H9 (cell line): Measurements from ENCODE around the gene DHRS1. TPM values are rescaled to one million over a fixed set of nuclear protein-coding genes. Genes with fewer than 3 reads are reported as not detected.

Experiments
- DNase-seq: peaks from one replicate; pipeline ENCODE4 v3.0.0-alpha.2; 2017
- H2AFZ ChIP-seq: one replicate; pipeline ENCODE4 v1.6.1; 2013; ENCODE audit warnings: mild to moderate bottlenecking, low read length, control low read depth, moderate library complexity
- H2AK5ac ChIP-seq: 2 replicates; pipeline ENCODE4 v1.6.1; 2013; ENCODE audit warnings: low read length, control low read depth, mixed read lengths; ENCODE audit not compliant: insufficient read length
- H2BK120ac ChIP-seq: one replicate; pipeline ENCODE4 v1.6.1; 2013; ENCODE audit warnings: low read depth, mild to moderate bottlenecking, low read length, control low read depth, inconsistent platforms; ENCODE audit not compliant: poor library complexity, severe bottlenecking
- H2BK12ac ChIP-seq: 2 replicates; pipeline ENCODE4 v1.6.1; 2013; ENCODE audit warnings: low read length, control low read depth, mixed read lengths, low read depth; ENCODE audit not compliant: insufficient read length
- H2BK15ac ChIP-seq: 2 replicates; pipeline ENCODE4 v1.6.1; 2013; ENCODE audit warnings: low read depth, low read length, control low read depth
- H2BK20ac ChIP-seq: one replicate; pipeline ENCODE4 v1.6.1; 2013; ENCODE audit warnings: low read depth, mild to moderate bottlenecking, low read length, control low read depth, inconsistent platforms; ENCODE audit not compliant: poor library complexity, severe bottlenecking
- H2BK5ac ChIP-seq: 2 replicates; pipeline ENCODE4 v1.6.1; 2013; ENCODE audit warnings: low read length, control low read depth, mixed read lengths; ENCODE audit not compliant: insufficient read length
- H3K14ac ChIP-seq: 2 replicates; pipeline ENCODE4 v1.6.1; 2013; ENCODE audit warnings: low read length, control low read depth; ENCODE audit not compliant: insufficient read depth
- H3K18ac ChIP-seq: 2 replicates; pipeline ENCODE4 v1.6.1; 2013; ENCODE audit warnings: low read depth, mild to moderate bottlenecking, mixed read lengths, low read length, control low read depth; ENCODE audit not compliant: insufficient read length
- H3K23ac ChIP-seq: 2 replicates; pipeline ENCODE4 v1.6.1; 2013; ENCODE audit warnings: low read length, control low read depth, mixed read lengths, low read depth; ENCODE audit not compliant: insufficient read length
- H3K23me2 ChIP-seq: 2 replicates; pipeline ENCODE4 v1.6.1; 2013; ENCODE audit warnings: low read depth, mild to moderate bottlenecking, mixed read lengths, low read length, control low read depth; ENCODE audit not compliant: insufficient read length, poor library complexity, severe bottlenecking
- H3K27ac ChIP-seq: 2 replicates; pipeline ENCODE4 v1.5.1; 2013; ENCODE audit warnings: low read length, control low read depth, mixed read lengths, low read depth; ENCODE audit not compliant: insufficient read length
- H3K27me3 ChIP-seq: 2 replicates; pipeline ENCODE4 v1.6.1; 2013; ENCODE audit warnings: low read length, control low read depth, inconsistent platforms; ENCODE audit not compliant: insufficient read depth
- H3K4ac ChIP-seq: 2 replicates; pipeline ENCODE4 v1.6.1; 2013; ENCODE audit warnings: low read depth, mild to moderate bottlenecking, control low read depth, inconsistent platforms, low read length, moderate library complexity
- H3K4me1 ChIP-seq: 2 replicates; pipeline ENCODE4 v1.6.1; 2013; ENCODE audit warnings: low read length, control low read depth, inconsistent platforms; ENCODE audit not compliant: insufficient read depth
- H3K4me2 ChIP-seq: 2 replicates; pipeline ENCODE4 v1.6.1; 2013; ENCODE audit warnings: low read length, control low read depth, mixed read lengths; ENCODE audit not compliant: insufficient read length, insufficient read depth
- H3K56ac ChIP-seq: 2 replicates; pipeline ENCODE4 v1.6.1; 2013; ENCODE audit warnings: low read depth, mild to moderate bottlenecking, mixed read lengths, low read length, control low read depth; ENCODE audit not compliant: insufficient read length
- H3K79me1 ChIP-seq: 2 replicates; pipeline ENCODE4 v1.6.1; 2013; ENCODE audit warnings: low read depth, mild to moderate bottlenecking, moderate library complexity, low read length, control low read depth, inconsistent platforms; ENCODE audit not compliant: insufficient read depth, poor library complexity, severe bottlenecking
- H3K79me2 ChIP-seq: 2 replicates; pipeline ENCODE4 v1.6.1; 2013; ENCODE audit warnings: low read length, control low read depth, inconsistent platforms; ENCODE audit not compliant: insufficient read depth
- H3K9ac ChIP-seq: 2 replicates; pipeline ENCODE4 v1.6.1; 2013; ENCODE audit warnings: low read length, control low read depth, mixed read lengths; ENCODE audit not compliant: insufficient read length; ENCODE audit errors: extremely low read depth
- H3K9me3 ChIP-seq: one replicate; pipeline ENCODE4 v1.6.1; 2013; ENCODE audit warnings: low read depth, low read length, inconsistent platforms; ENCODE audit not compliant: control insufficient read depth
- H3T11ph ChIP-seq: one replicate; pipeline ENCODE4 v1.6.1; 2013; ENCODE audit warnings: mild to moderate bottlenecking, low read length, control low read depth, inconsistent platforms
- H4K20me1 ChIP-seq: one replicate; pipeline ENCODE4 v1.6.1; 2013; ENCODE audit not compliant: control insufficient read depth, insufficient read length, insufficient read depth
- H4K5ac ChIP-seq: 2 replicates; pipeline ENCODE4 v1.6.1; 2013; ENCODE audit warnings: low read depth, mild to moderate bottlenecking, mixed read lengths, low read length, control low read depth; ENCODE audit not compliant: insufficient read length
- H4K8ac ChIP-seq: replicated peaks from 2 replicates; pipeline ENCODE4 v1.6.1; 2013; ENCODE audit warnings: low read length, control low read depth, mixed read lengths, low read depth; ENCODE audit not compliant: insufficient read length
- H4K91ac ChIP-seq: 2 replicates; pipeline ENCODE4 v1.6.1; 2013; ENCODE audit warnings: low read depth, mild to moderate bottlenecking, moderate library complexity, mixed read lengths, low read length, control low read depth; ENCODE audit not compliant: insufficient read length
- H3K27ac Mint-ChIP-seq, 3 experiments: 2 replicates in 2 of 3; 3 replicates in 1 of 3; pipeline ENCODE4 v1.8.0; 2020 to 2021; ENCODE audit warnings: mixed read lengths in 3 of 3, mild to moderate bottlenecking in 1 of 3, moderate library complexity in 1 of 3
- H3K27me3 Mint-ChIP-seq: 2 replicates; pipeline ENCODE4 v1.8.0; 2021; ENCODE audit warnings: low read depth, mild to moderate bottlenecking, moderate library complexity, mixed read lengths
- H3K36me3 Mint-ChIP-seq, 3 experiments: 2 replicates in 2 of 3; 3 replicates in 1 of 3; pipeline ENCODE4 v1.8.0; 2020 to 2021; ENCODE audit warnings: low read depth in 3 of 3, mixed read lengths in 3 of 3; ENCODE audit not compliant: insufficient read depth in 1 of 3
- H3K4me1 Mint-ChIP-seq, 2 experiments: 2 replicates each; pipeline ENCODE4 v1.8.0; 2020; ENCODE audit warnings: mixed read lengths in 2 of 2
- H3K4me3 Mint-ChIP-seq, 2 experiments: 2 replicates in 1 of 2; 3 replicates in 1 of 2; pipeline ENCODE4 v1.8.0; 2020 to 2021; ENCODE audit warnings: mild to moderate bottlenecking in 2 of 2, mixed read lengths in 2 of 2, moderate library complexity in 1 of 2
- H3K9me3 Mint-ChIP-seq, 2 experiments: 2 replicates in 1 of 2; 3 replicates in 1 of 2; pipeline ENCODE4 v1.8.0; 2020; ENCODE audit warnings: mild to moderate bottlenecking in 2 of 2, mixed read lengths in 2 of 2, moderate library complexity in 1 of 2
- CTCF ChIP-seq: fragments of 200-600 bp; sonication (generic); conservative IDR thresholded peaks from 3 replicates; pipeline ENCODE4 v1.8.0; 2021; ENCODE audit warnings: antibody characterized with exemption, mild to moderate bottlenecking
- WGBS: extraction: QIAGEN DNeasy Blood & Tissue Kit; methylation state at CpG from one replicate; pipeline ENCODE4 v1.1.7; 2013; ENCODE audit warnings: missing lambda C conversion rate, low lambda C conversion rate, mixed read lengths; ENCODE audit not compliant: insufficient read length; ENCODE audit errors: extremely low coverage; 5-methylcytosine and 5-hydroxymethylcytosine counted together
- total RNA-seq: library from RNA; stranded (reverse); gene quantifications from 2 replicates; pipeline ENCODE4 v1.2.1, GENCODE V29; 2021

Gene DHRS1
- total RNA-seq, 1 experiment from 2014 or later, result 19.1 TPM

- no peak for DNase-seq
- Histone ChIP-seq H3K4ac (no peak overlapping the region), H3K18ac (no peak overlapping the region), H3K9me3 (no peaks in the 10 kb centered on the region), H3K9ac (no peak overlapping the region), H3K56ac (no peak overlapping the region), H3K23me2 (no peaks in the 10 kb centered on the region), H3K4me2 (no peak overlapping the region), H3K14ac (no peak overlapping the region), H3K79me1 (no peaks in the 10 kb centered on the region), H2AK5ac (no peak overlapping the region), H2BK120ac (no peak overlapping the region), H4K8ac (no peak overlapping the region), H3K23ac (no peak overlapping the region), H3K79me2 (no peaks in the 10 kb centered on the region), H3K4me1 (no peaks in the 10 kb centered on the region), H4K5ac (no peak overlapping the region), H4K20me1 (no peaks in the 10 kb centered on the region), H3K27ac (no peak overlapping the region), H2BK5ac (no peak overlapping the region), H2BK15ac (no peak overlapping the region), H3K27me3 (no peaks in the 10 kb centered on the region), H2BK12ac (no peak overlapping the region), H2AFZ (no peak overlapping the region), H3T11ph (no peak overlapping the region), H4K91ac (no peak overlapping the region), H2BK20ac (no peak overlapping the region)
- H3K9me3 Mint-ChIP-seq, result no peaks in the 10 kb centered on the region
- H3K4me1 Mint-ChIP-seq, result no peaks in the 10 kb centered on the region
- WGBS, result no CpG with 5 or more reads among the region's 13 CpGs
- peak overlapping the region in 1 of 3 experiments; percentile 27; a peak in 1 of 7 replicates for H3K27ac Mint-ChIP-seq
- H3K27me3 Mint-ChIP-seq, result peaks cover 5% of the 10 kb centered on the region; the same call in 1 of the 2 replicates
- H3K36me3 Mint-ChIP-seq, result no peaks in the 10 kb centered on the region; a peak in 1 of 7 replicates
- H3K4me3 Mint-ChIP-seq, result no peak overlapping the region; a peak in 1 of 5 replicates
- TF ChIP-seq CTCF, result no peak
These were observed 50.2 kb downstream of the DHRS1 start for GRCh38 chr14:24249230-24250021.
